ENCODE measurements around the gene NPPB. TPM values are rescaled to one million over a fixed set of nuclear protein-coding genes. Genes with fewer than 3 reads are reported as not detected.

The NPPB gene
- total and polyA plus RNA-seq, 2 experiments from 2014 or later, result 0.95 TPM; not detected in 1

- Histone ChIP-seq H2AFZ (peak overlapping the region; percentile 78), H3K79me2 (replicated peaks; ENCODE audit: insufficient read depth) (no peaks in the 10 kb centered on the region), H3K4me3 (no peak overlapping the region), H3K27ac (ENCODE audit: low read depth) (no peak overlapping the region), H3K36me3 (ENCODE audit: insufficient read depth) (no peaks in the 10 kb centered on the region), H3F3A (replicated peaks; ENCODE audit: low read depth) (no peaks in the 10 kb centered on the region), H3K4me2 (no peak overlapping the region), H4K20me1 (replicated peaks; ENCODE audit: insufficient read depth) (no peaks in the 10 kb centered on the region), H3K9me2 (ENCODE audit: insufficient read depth) (no peaks in the 10 kb centered on the region), H3K27me3 (ENCODE audit: insufficient read depth) (no peaks in the 10 kb centered on the region), H3K4me1 (ENCODE audit: insufficient read depth) (no peaks in the 10 kb centered on the region)
- no peaks in the 10 kb centered on the region; the same call in 2 of the 3 replicates for H3K36me3 Mint-ChIP-seq (ENCODE audit: low read depth)
- H3K4me3 Mint-ChIP-seq, result no peak overlapping the region
- H3K27me3 Mint-ChIP-seq (ENCODE audit: insufficient read depth, low read depth, poor library complexity), result peaks cover 14% of the 10 kb centered on the region
- DNase-seq (ENCODE audit: low spot score), result no peak
- no peaks in the 10 kb centered on the region for H3K9me3 Mint-ChIP-seq
- H3K4me1 Mint-ChIP-seq, result no peaks in the 10 kb centered on the region; the same call in 2 of the 3 replicates
- no peak overlapping the region for H3K27ac Mint-ChIP-seq
- no peak for TF ChIP-seq EZH2phosphoT487 (IDR thresholded peaks at IDR 0.05; ENCODE audit: unreplicated experiment)
- no peak for TF ChIP-seq ETS1 (IDR thresholded peaks at IDR 0.05)
- no peak for TF ChIP-seq EZH2 (IDR thresholded peaks at IDR 0.05; ENCODE audit: low read depth, unreplicated experiment)
- no peak for TF ChIP-seq POLR2AphosphoS5 (IDR thresholded peaks at IDR 0.05; ENCODE audit: low read depth)
- TF ChIP-seq, protein P1, sequence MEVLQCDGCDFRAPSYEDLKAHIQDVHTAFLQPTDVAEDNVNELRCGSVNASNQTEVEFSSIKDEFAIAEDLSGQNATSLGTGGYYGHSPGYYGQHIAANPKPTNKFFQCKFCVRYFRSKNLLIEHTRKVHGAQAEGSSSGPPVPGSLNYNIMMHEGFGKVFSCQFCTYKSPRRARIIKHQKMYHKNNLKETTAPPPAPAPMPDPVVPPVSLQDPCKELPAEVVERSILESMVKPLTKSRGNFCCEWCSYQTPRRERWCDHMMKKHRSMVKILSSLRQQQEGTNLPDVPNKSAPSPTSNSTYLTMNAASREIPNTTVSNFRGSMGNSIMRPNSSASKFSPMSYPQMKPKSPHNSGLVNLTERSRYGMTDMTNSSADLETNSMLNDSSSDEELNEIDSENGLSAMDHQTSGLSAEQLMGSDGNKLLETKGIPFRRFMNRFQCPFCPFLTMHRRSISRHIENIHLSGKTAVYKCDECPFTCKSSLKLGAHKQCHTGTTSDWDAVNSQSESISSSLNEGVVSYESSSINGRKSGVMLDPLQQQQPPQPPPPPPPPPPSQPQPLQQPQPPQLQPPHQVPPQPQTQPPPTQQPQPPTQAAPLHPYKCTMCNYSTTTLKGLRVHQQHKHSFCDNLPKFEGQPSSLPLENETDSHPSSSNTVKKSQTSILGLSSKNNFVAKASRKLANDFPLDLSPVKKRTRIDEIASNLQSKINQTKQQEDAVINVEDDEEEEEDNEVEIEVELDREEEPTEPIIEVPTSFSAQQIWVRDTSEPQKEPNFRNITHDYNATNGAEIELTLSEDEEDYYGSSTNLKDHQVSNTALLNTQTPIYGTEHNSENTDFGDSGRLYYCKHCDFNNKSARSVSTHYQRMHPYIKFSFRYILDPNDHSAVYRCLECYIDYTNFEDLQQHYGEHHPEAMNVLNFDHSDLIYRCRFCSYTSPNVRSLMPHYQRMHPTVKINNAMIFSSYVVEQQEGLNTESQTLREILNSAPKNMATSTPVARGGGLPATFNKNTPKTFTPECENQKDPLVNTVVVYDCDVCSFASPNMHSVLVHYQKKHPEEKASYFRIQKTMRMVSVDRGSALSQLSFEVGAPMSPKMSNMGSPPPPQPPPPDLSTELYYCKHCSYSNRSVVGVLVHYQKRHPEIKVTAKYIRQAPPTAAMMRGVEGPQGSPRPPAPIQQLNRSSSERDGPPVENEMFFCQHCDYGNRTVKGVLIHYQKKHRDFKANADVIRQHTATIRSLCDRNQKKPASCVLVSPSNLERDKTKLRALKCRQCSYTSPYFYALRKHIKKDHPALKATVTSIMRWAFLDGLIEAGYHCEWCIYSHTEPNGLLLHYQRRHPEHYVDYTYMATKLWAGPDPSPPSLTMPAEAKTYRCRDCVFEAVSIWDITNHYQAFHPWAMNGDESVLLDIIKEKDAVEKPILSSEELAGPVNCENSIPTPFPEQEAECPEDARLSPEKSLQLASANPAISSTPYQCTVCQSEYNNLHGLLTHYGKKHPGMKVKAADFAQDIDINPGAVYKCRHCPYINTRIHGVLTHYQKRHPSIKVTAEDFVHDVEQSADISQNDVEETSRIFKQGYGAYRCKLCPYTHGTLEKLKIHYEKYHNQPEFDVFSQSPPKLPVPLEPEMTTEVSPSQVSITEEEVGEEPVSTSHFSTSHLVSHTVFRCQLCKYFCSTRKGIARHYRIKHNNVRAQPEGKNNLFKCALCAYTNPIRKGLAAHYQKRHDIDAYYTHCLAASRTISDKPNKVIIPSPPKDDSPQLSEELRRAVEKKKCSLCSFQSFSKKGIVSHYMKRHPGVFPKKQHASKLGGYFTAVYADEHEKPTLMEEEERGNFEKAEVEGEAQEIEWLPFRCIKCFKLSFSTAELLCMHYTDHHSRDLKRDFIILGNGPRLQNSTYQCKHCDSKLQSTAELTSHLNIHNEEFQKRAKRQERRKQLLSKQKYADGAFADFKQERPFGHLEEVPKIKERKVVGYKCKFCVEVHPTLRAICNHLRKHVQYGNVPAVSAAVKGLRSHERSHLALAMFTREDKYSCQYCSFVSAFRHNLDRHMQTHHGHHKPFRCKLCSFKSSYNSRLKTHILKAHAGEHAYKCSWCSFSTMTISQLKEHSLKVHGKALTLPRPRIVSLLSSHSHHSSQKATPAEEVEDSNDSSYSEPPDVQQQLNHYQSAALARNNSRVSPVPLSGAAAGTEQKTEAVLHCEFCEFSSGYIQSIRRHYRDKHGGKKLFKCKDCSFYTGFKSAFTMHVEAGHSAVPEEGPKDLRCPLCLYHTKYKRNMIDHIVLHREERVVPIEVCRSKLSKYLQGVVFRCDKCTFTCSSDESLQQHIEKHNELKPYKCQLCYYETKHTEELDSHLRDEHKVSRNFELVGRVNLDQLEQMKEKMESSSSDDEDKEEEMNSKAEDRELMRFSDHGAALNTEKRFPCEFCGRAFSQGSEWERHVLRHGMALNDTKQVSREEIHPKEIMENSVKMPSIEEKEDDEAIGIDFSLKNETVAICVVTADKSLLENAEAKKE (CRISPR knock-in tag; IDR thresholded peaks at IDR 0.05), result no peak
- no peak for TF ChIP-seq ZNF331 (CRISPR knock-in tag; IDR thresholded peaks at IDR 0.05; ENCODE audit: low read depth)
- no peak for TF ChIP-seq JUNB (IDR thresholded peaks at IDR 0.05; ENCODE audit: unreplicated experiment)
- no peak for TF ChIP-seq CTCF (conservative IDR thresholded peaks at IDR 0.05; ENCODE audit: low read depth in 2 of 2)
- TF ChIP-seq, protein P2, sequence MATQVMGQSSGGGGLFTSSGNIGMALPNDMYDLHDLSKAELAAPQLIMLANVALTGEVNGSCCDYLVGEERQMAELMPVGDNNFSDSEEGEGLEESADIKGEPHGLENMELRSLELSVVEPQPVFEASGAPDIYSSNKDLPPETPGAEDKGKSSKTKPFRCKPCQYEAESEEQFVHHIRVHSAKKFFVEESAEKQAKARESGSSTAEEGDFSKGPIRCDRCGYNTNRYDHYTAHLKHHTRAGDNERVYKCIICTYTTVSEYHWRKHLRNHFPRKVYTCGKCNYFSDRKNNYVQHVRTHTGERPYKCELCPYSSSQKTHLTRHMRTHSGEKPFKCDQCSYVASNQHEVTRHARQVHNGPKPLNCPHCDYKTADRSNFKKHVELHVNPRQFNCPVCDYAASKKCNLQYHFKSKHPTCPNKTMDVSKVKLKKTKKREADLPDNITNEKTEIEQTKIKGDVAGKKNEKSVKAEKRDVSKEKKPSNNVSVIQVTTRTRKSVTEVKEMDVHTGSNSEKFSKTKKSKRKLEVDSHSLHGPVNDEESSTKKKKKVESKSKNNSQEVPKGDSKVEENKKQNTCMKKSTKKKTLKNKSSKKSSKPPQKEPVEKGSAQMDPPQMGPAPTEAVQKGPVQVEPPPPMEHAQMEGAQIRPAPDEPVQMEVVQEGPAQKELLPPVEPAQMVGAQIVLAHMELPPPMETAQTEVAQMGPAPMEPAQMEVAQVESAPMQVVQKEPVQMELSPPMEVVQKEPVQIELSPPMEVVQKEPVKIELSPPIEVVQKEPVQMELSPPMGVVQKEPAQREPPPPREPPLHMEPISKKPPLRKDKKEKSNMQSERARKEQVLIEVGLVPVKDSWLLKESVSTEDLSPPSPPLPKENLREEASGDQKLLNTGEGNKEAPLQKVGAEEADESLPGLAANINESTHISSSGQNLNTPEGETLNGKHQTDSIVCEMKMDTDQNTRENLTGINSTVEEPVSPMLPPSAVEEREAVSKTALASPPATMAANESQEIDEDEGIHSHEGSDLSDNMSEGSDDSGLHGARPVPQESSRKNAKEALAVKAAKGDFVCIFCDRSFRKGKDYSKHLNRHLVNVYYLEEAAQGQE (IDR thresholded peaks at IDR 0.05; ENCODE audit: unreplicated experiment), result no peak
- TF ChIP-seq NANOG (IDR thresholded peaks at IDR 0.05; ENCODE audit: borderline replicate concordance), result no peak
- no peak for TF ChIP-seq CREB1 (CRISPR knock-in tag; IDR thresholded peaks at IDR 0.05; ENCODE audit: low read depth)
- no peak for TF ChIP-seq STAT1 (IDR thresholded peaks at IDR 0.05; ENCODE audit: unreplicated experiment)
- no peak for TF ChIP-seq ZNF114 (CRISPR knock-in tag; IDR thresholded peaks at IDR 0.05)
- peak; percentile 28 for ATAC-seq
These were observed 15.9 kb upstream of the NPPB start for GRCh38 chr1:11874624-11875023.

Measured in GM23338 (cell line).